Measurements from ENCODE around the gene SYNPR.

DNA sequence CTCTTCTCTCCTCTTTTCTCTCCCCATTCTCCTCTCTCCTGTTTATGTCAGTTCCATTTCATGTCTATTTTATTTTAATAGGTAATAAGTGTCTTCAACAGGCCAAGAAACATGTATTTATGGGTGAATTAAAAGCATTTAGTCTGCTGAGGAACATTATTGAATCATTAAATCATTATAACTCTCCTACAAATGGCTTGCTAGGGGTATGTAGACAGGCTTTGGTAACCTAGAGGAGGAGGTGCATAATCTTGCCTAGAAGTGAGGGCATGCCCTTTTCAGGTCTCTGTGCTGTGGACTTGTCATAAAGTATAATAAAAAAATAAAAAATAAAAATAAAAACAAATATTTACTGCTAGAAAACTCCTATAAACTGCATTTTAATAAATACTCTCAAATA, 285.5 kb downstream of the SYNPR start:
- no peak for TF ChIP-seq CTCF (IDR thresholded peaks at IDR 0.05)
- no peak for TF ChIP-seq FOXP1 (CRISPR knock-in tag; IDR thresholded peaks at IDR 0.05; ENCODE audit: borderline replicate concordance)
- TF ChIP-seq, protein P1, sequence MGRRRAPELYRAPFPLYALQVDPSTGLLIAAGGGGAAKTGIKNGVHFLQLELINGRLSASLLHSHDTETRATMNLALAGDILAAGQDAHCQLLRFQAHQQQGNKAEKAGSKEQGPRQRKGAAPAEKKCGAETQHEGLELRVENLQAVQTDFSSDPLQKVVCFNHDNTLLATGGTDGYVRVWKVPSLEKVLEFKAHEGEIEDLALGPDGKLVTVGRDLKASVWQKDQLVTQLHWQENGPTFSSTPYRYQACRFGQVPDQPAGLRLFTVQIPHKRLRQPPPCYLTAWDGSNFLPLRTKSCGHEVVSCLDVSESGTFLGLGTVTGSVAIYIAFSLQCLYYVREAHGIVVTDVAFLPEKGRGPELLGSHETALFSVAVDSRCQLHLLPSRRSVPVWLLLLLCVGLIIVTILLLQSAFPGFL (CRISPR knock-in tag; IDR thresholded peaks at IDR 0.05; ENCODE audit: borderline replicate concordance), result no peak
- no peak for TF ChIP-seq TEAD4 (CRISPR knock-in tag; IDR thresholded peaks at IDR 0.05)
- no peak for TF ChIP-seq NFYB (CRISPR knock-in tag; conservative IDR thresholded peaks at IDR 0.05; ENCODE audit: low read depth)
- TF ChIP-seq KAT7 (CRISPR knock-in tag; IDR thresholded peaks at IDR 0.05; ENCODE audit: borderline replicate concordance), result no peak
- TF ChIP-seq NFE2L1 (CRISPR knock-in tag; IDR thresholded peaks at IDR 0.05), result no peak

Data from WTC11 (cell line).